ENCODE results near the gene MAP2K3.
A peak's percentile ranks its signal among the peaks of the same experiment; 100 is the strongest.
"Not testable (repeated sequence)": the region's sequence is repeated elsewhere in the genome, so short reads cannot be mapped to it uniquely, and the experiment has no call there.

Gene MAP2K3

GRCh38 chr17:21296097-21297025 lies 11.8 kb downstream of the MAP2K3 start:
- DNase-seq (ENCODE audit: low read depth in 1 of 2, low spot score in 1 of 2) = no peak

- no peak for DNase-seq (ENCODE audit: low read depth in 1 of 2, low spot score in 1 of 2)
Measured at GRCh38 chr17:21297026-21297520, 12.6 kb downstream of the MAP2K3 start.

- no peak for DNase-seq (ENCODE audit: low read depth in 1 of 2, low spot score in 1 of 2)
Measured at GRCh38 chr17:21297597-21297996, 13.1 kb downstream of the MAP2K3 start.

- no peak for DNase-seq (ENCODE audit: low read depth in 1 of 2, low spot score in 1 of 2)
Measured at GRCh38 chr17:21298056-21298982, 13.8 kb downstream of the MAP2K3 start.

GRCh38 chr17:21298983-21299519 lies 14.5 kb downstream of the MAP2K3 start:
- DNase-seq (ENCODE audit: low read depth in 1 of 2, low spot score in 1 of 2) = no peak

- DNase-seq (ENCODE audit: low read depth in 1 of 2, low spot score in 1 of 2) = no peak
Measured at GRCh38 chr17:21299981-21300600, 15.6 kb downstream of the MAP2K3 start.

GRCh38 chr17:21300601-21301571 lies 16.4 kb downstream of the MAP2K3 start:
- DNase-seq (ENCODE audit: low read depth in 1 of 2, low spot score in 1 of 2) = no peak

GRCh38 chr17:21301593-21302550 lies 17.4 kb downstream of the MAP2K3 start:
- DNase-seq (ENCODE audit: low read depth in 1 of 2, low spot score in 1 of 2) = no peak

- DNase-seq (ENCODE audit: low read depth in 1 of 2, low spot score in 1 of 2) = no peak
Measured at GRCh38 chr17:21302711-21303425, 18.4 kb downstream of the MAP2K3 start.

GRCh38 chr17:21303441-21304065 lies 19.0 kb downstream of the MAP2K3 start:
- no peak for DNase-seq (ENCODE audit: low read depth in 1 of 2, low spot score in 1 of 2)

- DNase-seq (ENCODE audit: low read depth in 1 of 2, low spot score in 1 of 2) = no peak
Measured at GRCh38 chr17:21304091-21304490, 19.6 kb downstream of the MAP2K3 start.

- DNase-seq (ENCODE audit: low read depth in 1 of 2, low spot score in 1 of 2) = not testable (repeated sequence)
Measured at GRCh38 chr17:21304551-21305151, 20.1 kb downstream of the MAP2K3 start.

- DNase-seq (ENCODE audit: low read depth in 1 of 2, low spot score in 1 of 2) = peak in 1 of 2 donors; percentile 1
Measured at GRCh38 chr17:21305431-21306180, 21.1 kb downstream of the MAP2K3 start.

- not testable (repeated sequence) for DNase-seq (ENCODE audit: low read depth in 1 of 2, low spot score in 1 of 2)
Measured at GRCh38 chr17:21306611-21307272, 22.2 kb downstream of the MAP2K3 start.

GRCh38 chr17:21307273-21307625 lies 22.7 kb downstream of the MAP2K3 start:
- not testable (repeated sequence) for DNase-seq (ENCODE audit: low read depth in 1 of 2, low spot score in 1 of 2)

GRCh38 chr17:21308931-21309381 lies 24.4 kb downstream of the MAP2K3 start:
- DNase-seq (ENCODE audit: low read depth in 1 of 2, low spot score in 1 of 2) = not testable (repeated sequence)

Data from activated T-helper 1 cell treated with anti-CD3 and anti-CD28 coated beads, Interleukin-2, amount 50 U/mL, for 16 hours (primary cell).